Activated effector memory CD4-positive, alpha-beta T cell treated with anti-CD3 and anti-CD28 coated beads, Interleukin-2, amount 50 U/mL, for 16 hours (primary cell): ENCODE data around the gene ASIC2.
A peak's percentile ranks its signal among the peaks of the same experiment; 100 is the strongest.

Experiments
- DNase-seq: peaks from one replicate; pipeline ENCODE4 v3.0.0-alpha.2; 2020

Gene ASIC2

DNA sequence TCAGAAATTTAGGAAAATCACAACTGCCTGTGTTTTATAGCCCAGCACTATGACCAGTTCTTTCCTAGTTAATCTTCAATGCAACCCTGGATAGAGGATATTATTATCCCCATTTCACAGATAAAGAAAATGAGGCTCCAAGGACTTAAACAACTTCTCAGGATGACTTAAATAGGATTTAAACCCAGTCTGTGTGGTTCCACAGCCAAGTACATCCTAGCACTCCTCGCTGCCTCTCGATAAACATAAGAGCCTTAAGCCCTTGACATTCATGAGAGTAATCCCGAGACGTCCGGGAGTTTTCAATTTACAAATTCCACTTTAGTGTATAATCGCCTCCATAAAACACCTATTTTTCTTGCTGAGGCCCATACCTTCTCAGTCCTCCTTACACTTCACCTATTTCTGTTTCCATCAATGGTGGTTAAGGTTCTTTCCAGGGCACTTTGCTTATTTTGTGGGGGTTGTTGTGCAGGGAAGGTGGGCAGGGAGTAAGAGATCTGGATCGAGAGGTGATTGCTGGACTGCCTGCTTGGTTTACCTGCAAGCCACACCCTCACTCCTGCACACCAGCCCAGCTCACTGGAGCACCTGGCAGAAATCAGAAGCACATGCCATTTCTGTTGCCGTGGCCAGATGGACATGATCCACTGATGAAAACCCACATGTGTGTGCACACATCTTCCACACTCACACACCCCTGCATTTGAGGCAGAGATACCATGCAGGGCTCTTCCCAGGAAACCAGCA is 50.5 kb downstream of the ASIC2 start:
- DNase-seq, result no peak

DNA sequence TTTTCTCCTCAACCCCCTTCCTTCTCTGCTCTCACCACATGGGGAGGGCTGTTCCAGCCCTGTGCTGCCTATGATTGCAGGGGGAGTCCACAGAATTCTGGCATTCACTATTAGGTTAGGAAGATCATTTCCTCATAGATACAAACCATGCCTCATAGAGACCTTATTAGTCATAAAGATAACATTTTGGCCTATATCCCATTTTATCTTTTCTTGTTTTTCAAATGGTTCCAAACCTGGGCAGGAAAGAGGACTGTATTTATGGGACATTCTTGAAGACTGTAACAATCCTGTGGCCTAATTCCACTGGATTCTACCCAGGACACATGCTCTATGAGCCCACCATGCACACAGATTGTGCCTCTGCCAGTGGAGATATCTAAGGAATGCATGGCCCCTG is 51.7 kb downstream of the ASIC2 start:
- DNase-seq, result no peak

DNA sequence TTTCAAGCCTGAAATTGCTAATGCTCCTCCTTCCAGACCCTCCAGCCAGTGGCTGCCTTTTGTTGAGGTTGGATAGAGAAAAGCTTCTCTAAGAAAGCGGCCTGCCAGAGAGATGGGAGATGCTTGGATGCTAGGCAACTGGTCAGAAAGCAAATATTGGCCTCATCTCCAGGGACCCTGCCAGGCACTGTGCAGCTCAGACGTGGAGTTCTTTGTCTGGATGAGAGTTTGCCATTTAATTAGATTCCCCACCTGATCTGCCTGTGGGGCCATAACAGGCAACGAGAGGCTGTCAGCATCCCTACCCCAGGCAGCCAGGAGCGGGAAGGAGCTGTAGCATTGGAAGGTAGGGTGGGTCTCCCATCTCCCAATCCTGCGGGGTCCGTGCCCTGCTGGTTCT is 52.7 kb downstream of the ASIC2 start:
- DNase-seq, result no peak

DNA sequence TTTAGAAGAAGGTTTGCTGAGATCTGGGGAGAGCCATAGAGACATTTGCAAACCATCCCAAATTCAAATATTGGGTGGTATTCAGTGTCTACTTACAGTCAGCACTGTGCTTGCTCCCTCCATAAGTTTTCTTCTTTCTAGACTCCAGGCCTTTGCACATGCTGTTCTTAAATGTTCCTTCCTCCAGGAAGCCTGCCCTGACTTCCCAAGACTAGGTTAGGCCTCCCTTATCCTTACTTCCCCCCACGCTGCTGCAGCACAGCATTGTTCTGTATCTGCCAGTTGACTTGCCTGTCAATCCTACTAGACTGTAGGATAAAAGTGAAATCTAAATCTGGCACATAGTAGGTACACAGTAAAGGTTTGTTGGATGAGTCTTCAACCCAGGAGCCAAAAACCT is 53.4 kb downstream of the ASIC2 start:
- DNase-seq, result no peak

DNA sequence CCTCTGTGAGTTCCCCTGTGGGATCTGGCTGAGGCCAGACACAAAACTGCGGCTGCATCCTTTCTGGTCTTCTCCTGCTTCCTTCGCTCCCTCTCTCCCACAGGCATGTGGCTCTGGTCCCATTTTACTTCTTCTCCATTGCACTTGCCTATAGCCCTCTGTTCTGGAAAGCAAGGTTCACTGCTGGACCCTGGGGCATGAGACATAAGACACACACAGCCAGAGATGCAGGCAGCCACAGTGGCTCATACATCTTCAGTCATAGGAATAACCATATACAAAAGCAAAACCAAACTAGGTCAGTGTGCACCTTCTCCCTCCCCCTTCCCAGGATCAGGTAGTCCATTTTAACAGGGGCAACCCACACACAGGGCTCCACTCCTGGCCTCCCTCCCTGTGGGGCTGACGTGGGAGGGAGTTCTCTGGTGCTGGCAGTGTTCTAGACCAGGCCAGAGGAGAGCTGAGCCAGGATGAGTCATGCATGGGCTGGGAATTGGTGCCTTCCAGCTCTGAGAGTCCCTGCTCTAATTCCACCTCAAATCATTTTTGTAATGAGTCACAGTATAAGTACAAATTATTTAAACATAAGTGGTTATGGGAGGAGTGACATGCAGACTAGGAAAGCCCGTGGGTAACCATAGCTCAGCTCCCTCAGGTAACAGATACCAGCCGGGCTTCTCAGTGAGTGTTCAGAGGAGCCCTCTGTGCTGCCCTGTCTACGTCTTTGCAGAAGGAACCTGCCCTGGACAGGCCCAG is 58.0 kb downstream of the ASIC2 start:
- peak; percentile 65 for DNase-seq

DNA sequence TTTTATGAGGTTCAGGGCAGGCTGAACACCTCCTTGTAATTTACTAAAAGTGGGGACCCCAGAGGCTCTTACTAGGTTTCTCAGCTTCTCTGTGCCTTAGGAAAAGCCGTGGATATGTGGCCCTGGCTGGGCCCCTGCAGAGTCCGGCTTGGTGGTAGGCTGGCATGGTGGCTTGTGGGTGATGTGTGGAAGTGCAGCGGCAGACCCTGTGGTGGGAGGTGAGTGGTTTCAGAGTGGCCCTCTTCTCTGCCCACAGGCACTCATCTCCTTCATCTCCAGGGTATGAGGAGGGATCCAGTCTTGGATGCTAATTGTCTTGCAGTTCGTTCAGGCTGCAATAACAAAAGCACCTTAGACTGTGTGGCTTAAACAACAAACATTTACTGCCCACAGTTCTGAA is 58.9 kb downstream of the ASIC2 start:
- DNase-seq, result no peak

DNA sequence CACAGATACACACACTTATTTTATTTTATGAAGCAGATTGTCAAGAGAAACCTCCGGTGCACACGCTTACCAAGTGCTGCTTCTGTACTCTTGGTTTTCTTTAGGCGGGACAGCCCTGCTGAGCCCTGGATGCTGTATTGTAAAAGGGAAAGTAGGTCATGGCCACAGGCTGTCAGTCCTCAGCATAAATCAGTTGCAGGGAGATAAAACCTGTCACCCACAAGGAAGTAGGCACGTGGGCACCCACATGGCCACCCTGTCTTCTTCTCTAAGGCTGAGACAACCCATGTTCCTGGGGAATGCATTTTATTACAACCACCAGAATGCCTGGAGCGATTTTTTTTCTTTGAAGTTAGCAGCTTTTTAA is 59.3 kb downstream of the ASIC2 start:
- DNase-seq, result peak; percentile 64

DNA sequence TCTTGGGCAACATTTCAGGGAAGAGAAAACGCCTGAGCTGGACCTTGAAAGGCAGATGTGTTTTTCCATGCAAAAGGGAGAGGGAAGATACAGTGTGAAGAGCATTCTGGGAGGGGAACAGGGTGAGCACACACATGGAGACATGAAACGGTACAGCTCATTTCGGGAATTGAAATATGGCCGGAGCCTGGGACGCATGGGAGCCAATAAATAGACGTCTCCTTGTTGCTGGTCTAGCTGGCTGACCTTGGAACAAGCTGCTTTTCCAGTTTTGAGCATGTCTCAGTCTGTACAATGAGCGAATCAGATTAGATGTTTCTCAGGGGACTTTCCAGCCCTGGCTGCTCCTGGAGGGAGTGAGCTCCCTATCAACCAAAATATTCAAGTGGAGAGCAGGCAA is 63.6 kb downstream of the ASIC2 start:
- no peak for DNase-seq

DNA sequence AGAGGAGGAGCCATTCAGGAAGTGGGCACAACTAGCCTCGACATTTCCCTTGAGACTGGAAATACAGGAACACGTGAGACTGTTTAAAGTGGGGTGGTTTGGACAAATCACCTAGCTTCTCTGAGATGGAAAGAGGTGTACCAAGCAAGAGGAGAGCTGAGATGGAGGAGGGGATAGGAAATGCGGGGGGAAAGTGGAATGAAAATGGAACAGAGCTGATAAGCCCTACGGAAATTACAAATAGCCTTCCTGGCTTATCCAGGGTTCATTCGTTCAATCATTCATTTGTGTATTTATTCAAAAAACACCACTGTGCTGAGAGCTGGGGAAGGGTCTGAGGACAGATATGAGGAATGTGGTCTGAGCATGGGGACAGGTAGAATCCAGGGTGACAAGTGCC is 64.1 kb downstream of the ASIC2 start:
- DNase-seq, result no peak

DNA sequence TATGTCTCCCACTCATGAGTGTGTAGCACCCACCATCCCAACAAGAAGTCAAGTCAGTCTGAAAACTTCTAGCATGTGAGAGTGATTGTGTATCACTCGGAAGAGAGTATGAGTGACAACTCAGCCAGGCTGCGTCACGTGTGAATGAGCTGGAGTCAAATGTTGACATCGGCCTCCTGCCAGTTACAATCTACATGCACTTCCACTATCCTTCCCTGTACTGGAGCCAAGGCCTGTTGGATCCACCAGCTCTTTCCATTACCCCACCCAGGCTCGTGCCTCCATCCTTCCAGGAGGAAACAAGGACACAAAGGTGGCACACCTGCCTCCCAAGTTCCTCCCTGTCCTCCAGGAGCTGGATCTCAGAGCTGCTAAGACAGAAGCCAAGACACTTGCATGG is 64.5 kb downstream of the ASIC2 start:
- no peak for DNase-seq

DNA sequence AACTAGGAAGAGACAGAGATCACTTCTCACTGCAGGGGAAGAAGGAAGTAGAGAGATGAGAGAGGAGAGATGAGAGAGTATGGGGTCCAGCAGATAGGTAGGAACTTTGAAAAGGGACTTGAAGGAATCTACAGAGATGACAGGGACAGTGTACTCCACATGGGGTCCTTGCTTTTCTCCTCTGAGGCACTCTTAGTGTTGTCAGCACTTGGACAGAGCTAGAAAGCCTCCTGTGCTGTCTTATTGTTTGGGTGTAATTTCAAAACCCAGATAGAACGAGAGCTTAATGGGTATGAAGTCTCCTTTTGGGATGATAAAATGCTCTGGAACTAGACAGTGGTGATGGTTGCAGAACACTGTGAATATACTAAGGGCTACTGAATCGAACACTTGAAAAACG is 65.2 kb downstream of the ASIC2 start:
- no peak for DNase-seq

DNA sequence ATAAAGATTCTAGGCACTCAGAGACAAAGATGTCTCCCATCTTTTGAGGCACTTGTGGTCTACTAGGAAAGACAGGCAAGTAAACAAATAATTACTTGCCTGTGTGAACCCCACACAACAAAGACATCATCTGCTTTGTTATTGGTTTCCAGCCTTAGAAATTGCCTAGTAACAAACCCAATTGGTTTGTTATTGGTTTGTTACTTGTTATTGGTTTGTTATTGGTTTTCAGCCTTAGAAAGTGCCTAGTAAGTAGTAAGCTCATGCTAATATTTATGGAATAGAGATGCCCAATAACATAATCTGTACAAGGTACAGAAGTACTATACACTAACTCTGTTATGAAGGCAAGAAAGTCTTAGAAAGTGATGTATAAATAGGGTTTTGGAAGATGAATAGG is 67.1 kb downstream of the ASIC2 start:
- DNase-seq, result no peak

DNA sequence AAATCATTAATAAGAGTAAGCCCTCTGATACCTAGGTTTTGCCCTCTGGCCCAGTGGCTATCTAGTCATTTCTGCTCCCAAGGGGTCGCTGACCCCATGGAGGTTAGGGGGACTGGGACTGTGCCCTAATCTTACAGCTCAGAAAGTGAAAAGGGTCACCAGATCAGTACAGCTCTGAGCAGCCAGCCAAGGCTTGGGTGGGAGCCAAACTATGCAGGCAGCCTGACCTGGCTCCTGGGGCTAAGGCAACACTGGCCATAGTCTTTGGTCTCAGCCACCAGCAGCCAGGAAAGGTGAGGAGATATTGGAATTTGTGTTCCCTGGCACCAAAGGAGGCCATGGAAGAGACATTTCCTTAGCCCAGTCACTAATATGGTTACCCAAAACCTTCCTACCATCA is 67.6 kb downstream of the ASIC2 start:
- DNase-seq, result no peak

DNA sequence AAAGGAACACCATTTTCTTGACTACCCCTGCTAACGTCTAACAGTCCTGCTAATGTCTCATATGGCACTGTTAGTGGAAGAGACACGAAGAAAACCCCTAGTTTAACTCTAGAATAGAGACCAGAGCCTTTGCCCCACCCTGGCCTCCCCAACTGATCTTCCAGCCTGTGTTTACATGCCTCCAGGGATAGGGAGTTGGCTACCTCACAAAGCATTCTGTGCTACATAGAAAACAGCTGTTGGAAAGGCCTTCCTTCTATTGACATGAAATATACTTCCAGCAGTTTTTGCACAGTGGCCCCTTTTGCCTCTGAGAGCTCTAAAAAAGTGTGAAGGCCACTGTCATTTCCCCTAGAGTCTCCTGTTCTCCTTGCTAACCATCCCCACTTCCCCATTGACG is 73.1 kb downstream of the ASIC2 start:
- DNase-seq, result no peak

DNA sequence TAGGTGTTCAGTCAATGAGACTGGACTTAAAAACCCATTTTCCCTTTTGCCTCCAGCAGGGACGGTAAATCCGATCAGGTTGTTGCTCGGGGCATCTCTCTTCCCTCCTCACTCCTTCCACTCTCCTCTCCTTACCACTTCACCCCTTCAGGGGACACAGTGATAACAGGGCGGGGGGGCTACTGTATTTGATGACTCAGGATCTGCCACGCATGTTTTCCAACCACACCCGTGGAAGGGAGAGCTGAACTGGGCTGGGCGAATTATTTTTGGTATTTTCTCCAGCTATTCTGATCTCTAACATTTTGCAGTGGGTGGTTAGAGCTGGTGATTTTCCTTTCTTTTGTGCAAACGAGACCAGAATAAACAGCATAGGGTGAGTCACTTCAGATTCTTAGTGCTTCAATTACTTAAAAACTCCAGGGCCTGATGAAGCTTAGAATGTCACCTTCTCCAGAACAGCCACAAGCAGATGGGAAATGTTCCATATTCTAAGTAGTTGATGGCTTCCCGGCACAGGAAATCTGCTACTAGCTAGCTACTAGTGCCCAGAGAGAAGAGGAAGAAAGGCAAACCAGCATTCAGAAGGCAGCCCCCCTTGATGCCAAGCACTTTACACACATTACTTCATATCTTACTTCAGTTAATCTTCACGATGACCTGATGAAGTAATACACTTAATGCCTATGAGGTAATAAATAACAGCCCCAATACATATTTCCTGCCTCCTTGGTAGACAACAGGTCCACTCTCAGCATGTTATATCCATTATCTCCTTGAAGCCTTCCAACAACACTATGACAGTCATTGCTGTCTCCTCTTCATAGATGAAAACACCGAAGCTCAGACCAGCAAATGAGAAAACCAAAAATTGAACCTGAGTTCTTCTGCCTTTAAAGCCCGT is 74.1 kb downstream of the ASIC2 start:
- no peak for DNase-seq

DNA sequence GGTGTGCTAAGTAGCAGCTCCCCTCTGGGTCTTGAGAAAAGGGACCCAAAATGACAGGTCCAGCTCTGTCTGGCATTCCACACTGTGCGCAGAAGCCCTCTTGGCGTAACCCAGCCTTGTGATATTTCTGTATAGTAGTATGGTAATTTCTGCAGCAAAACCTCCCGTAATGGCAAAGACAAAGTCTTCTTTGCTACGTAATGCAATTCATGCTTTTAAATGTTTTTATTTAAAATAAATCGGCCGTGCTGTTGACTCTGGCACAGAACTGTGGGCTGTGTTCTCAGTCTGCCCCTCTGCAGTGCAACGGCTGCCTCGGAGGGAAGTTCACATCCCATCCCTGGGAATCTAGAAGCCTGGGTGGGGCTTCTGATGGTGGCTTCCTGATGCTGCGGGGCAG is 75.2 kb downstream of the ASIC2 start:
- no peak for DNase-seq

DNA sequence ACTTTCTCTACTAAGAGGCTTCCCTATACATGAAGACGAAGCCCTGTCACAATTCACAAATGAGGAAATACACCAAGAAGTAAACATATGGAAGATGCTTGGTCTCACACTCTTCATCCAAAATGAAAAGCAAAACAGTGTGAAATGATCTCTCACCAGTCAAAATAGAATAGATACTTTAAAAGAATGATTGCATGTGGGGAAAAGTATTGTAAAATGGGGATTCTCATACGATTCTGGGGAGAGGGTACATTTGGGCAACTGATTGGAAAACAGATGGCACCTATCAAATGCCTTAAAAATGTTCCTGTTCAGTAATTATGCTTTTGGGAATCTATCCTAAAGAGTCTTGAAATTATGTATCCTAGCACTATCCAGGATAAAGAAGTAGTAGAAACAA is 78.1 kb downstream of the ASIC2 start:
- DNase-seq, result no peak

DNA sequence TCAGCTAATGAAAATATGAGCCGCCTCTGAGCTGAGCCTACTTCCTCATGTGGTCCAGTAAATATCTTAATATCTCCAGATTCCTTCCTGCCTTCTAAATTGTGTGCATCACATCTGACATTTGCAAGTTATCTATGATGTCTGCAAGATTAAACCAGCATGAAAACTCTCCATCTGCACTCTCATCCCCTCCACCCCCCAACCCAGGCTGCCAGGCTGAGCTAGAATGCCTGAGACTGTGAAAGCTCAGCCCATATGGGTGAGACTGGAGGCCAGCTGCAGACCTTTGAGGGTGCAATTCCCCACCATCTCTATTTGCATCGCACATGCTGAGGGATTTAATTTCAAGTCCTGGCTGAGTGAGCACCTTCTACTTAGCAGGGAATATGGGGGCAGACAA is 82.8 kb downstream of the ASIC2 start:
- no peak for DNase-seq

DNA sequence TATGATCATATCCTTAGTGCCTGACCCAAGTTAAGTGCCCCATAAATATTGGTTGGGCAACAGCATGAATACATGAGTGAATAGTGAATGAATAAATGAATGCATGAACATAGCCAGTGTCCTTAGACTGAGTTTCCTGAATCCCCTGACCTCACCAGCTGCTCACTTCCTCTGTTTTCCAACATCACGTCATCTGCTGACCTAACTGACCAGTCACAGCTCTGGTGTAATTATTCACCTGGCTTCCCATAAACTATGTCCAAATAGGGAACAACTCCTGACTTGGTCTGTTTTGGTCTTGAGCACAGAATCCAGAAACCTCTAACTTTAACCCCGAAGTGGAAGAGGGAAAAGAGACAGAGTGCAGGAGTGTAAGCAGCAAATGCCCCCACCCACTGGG is 83.4 kb downstream of the ASIC2 start:
- no peak for DNase-seq

DNA sequence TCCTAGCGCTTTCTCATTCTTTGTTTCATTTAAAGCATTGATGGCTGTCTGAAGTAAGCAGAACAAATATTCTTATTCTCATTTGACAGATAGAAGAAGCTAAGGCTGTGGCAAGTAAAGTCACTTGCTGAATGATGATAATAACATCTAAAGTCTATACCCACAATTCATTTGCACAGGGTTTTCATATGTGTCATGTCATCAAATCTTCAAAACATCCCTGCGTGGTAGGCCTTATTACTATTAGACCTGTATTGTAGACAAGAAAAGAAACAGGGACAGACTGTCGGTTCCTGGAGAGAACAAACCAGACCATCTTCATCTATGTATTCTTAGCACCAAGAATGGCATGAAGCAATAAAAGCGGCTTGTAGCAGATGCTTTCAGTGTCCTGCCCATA is 85.9 kb downstream of the ASIC2 start:
- DNase-seq, result no peak

DNA sequence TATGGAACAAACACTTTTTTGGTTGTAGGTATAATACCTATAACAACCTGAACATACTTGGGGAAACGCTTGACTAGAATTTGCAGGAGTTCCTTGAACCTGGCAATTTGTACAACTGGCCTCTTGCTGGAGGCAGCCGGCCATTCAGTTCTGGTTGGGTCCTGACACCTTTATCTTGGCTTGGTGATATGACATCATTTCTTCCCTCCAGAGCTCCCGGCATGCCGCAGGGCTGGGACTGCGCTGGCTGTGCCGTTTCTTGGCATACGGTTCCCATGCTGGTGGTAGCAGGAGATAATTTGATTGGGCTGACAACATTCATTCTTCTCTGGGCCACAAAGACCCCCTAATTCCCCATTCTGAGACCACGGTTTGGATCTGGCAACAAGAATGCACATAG is 87.5 kb downstream of the ASIC2 start:
- no peak for DNase-seq

DNA sequence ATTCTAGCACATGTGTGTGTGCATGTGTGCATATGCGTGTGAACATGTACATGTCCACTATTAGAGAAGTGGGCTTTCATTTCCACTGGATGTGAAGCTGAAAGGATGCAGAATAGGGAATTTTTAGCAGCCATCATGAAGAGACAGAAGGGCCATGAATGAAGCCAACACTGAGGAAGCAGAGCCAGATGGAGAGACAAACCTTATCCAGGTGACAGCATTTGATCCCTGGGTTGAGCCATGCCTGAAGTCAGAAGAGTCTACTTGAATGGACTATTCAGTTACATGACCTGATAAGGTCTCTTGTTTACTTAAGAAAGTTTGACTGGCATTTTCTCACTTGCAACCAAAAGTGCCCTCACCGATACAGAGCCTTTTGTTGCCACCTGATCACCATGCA is 88.4 kb downstream of the ASIC2 start:
- DNase-seq, result no peak

DNA sequence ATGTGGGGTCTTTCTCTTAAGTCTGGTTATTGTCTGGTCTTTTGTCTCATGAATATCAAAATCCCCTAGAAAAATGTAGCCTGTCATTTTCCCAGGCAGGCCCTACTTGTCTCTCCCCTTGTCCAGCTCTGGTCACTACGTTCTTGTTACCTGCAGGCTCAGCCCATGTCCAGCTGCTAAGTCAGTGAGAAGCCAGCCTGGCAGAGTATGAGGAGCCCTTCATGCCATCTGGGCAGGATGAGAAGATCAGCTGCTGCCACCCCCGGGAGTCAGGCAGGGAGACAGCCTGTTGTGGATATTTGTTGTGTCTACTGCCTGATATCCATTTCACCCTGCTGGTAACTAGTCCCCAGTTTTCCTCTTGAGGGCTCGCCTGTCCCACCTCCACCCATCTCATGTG is 88.9 kb downstream of the ASIC2 start:
- DNase-seq, result no peak
